SK-N-MC (cell line): ENCODE results near the gene GLRB.
"Not testable (repeated sequence)": the region's sequence is repeated elsewhere in the genome, so short reads cannot be mapped to it uniquely, and the experiment has no call there.

Experiments
- DNase-seq: peaks from one replicate; pipeline ENCODE4 v3.0.0-alpha.2; 2011; ENCODE audit warnings: low read depth, low spot score
- H3K27ac ChIP-seq: fragments of 200-600 bp; sonication (generic); 2 replicates; pipeline ENCODE4 v1.5.1; 2016; ENCODE audit warnings: mixed run types
- H3K36me3 ChIP-seq: fragments of 200-600 bp; sonication (generic); 2 replicates; pipeline ENCODE4 v1.6.1; 2017; ENCODE audit warnings: antibody characterized with exemption, low read length, mixed read lengths; ENCODE audit not compliant: insufficient read depth
- H3K4me3 ChIP-seq: fragments of 200-600 bp; sonication (generic); 2 replicates; pipeline ENCODE4 v1.5.1; 2016
- H3K9ac ChIP-seq: fragments of 200-600 bp; sonication (generic); 2 replicates; pipeline ENCODE4 v1.8.0; 2017; ENCODE audit warnings: mixed run types, mixed read lengths; ENCODE audit not compliant: insufficient read length
- H3K9me3 ChIP-seq: fragments of 200-600 bp; sonication (generic); 2 replicates; pipeline ENCODE4 v1.6.1; 2017; ENCODE audit warnings: low read depth, mild to moderate bottlenecking, antibody characterized with exemption, low read length, moderate library complexity, mixed read lengths
- EZH2 ChIP-seq: fragments of 200-600 bp; sonication (generic); IDR thresholded peaks from one replicate; pipeline ENCODE4 v1.6.1; 2017; ENCODE audit warnings: antibody characterized with exemption
- FOXP2 ChIP-seq: optimal IDR thresholded peaks from 2 replicates; pipeline ENCODE3; 2011; ENCODE audit warnings: mild to moderate bottlenecking, moderate library complexity; ENCODE audit not compliant: insufficient read depth; ENCODE audit errors: extremely low read length, control extremely low read depth
- POLR2AphosphoS5 ChIP-seq: IDR thresholded peaks from 2 replicates; pipeline ENCODE4 v1.6.1; 2012; ENCODE audit warnings: mild to moderate bottlenecking, low read depth, low read length, borderline replicate concordance

GLRB gene

GRCh38 chr4:157151711-157152110 is 75.8 kb downstream of the GLRB start:
- Histone ChIP-seq H3K9ac (no peak overlapping the region), H3K4me3 (no peak overlapping the region), H3K9me3 (no peaks in the 10 kb centered on the region), H3K27ac (no peak overlapping the region), H3K36me3 (no peaks in the 10 kb centered on the region)
- no peak for DNase-seq
- TF ChIP-seq POLR2AphosphoS5 (no peak), FOXP2 (no peak)

- H3K4me3 ChIP-seq: no peak overlapping the region
- TF ChIP-seq FOXP2: no peak
- no peak for TF ChIP-seq POLR2AphosphoS5
- no peak for TF ChIP-seq EZH2
- no peaks in the 10 kb centered on the region for H3K36me3 ChIP-seq
- no peak overlapping the region for H3K27ac ChIP-seq
- no peaks in the 10 kb centered on the region for H3K9me3 ChIP-seq
- DNase-seq: no peak
- no peak overlapping the region for H3K9ac ChIP-seq
Measured at GRCh38 chr4:157165935-157166610, 90.1 kb downstream of the GLRB start.

- Histone ChIP-seq H3K36me3 (no peaks in the 10 kb centered on the region), H3K9me3 (no peaks in the 10 kb centered on the region), H3K27ac (no peak overlapping the region), H3K4me3 (no peak overlapping the region), H3K9ac (no peak overlapping the region)
- DNase-seq: no peak
- no peak for TF ChIP-seq POLR2AphosphoS5
- TF ChIP-seq EZH2: no peak
- TF ChIP-seq FOXP2: no peak
Measured at GRCh38 chr4:157170321-157170720, 94.4 kb downstream of the GLRB start.

GRCh38 chr4:157172011-157172410 is 96.1 kb downstream of the GLRB start:
- no peak for DNase-seq
- H3K27ac ChIP-seq: no peak overlapping the region
- H3K9me3 ChIP-seq: no peaks in the 10 kb centered on the region
- no peak overlapping the region for H3K4me3 ChIP-seq
- H3K9ac ChIP-seq: no peak overlapping the region
- H3K36me3 ChIP-seq: no peaks in the 10 kb centered on the region
- no peak for TF ChIP-seq FOXP2
- TF ChIP-seq EZH2: no peak
- TF ChIP-seq POLR2AphosphoS5: no peak

GRCh38 chr4:157180268-157180667 is 104.3 kb downstream of the GLRB start:
- not testable (repeated sequence) for H3K36me3 ChIP-seq, H3K4me3 ChIP-seq, H3K9ac ChIP-seq, H3K27ac ChIP-seq, DNase-seq, H3K9me3 ChIP-seq

GRCh38 chr4:157184300-157184699 is 108.3 kb downstream of the GLRB start:
- no peak for DNase-seq

GRCh38 chr4:157185363-157185762 is 109.4 kb downstream of the GLRB start:
- no peak for DNase-seq
- TF ChIP-seq POLR2AphosphoS5: no peak
- TF ChIP-seq EZH2: no peak
- TF ChIP-seq FOXP2: no peak
- Histone ChIP-seq H3K36me3 (no peaks in the 10 kb centered on the region), H3K4me3 (no peak overlapping the region), H3K27ac (no peak overlapping the region), H3K9me3 (no peaks in the 10 kb centered on the region), H3K9ac (no peak overlapping the region)

More at GRCh38 chr4:157184300-157184699, 108.3 kb downstream of the GLRB start:
- H3K36me3 ChIP-seq: no peaks in the 10 kb centered on the region
- no peak overlapping the region for H3K9ac ChIP-seq
- H3K9me3 ChIP-seq: no peaks in the 10 kb centered on the region
- H3K27ac ChIP-seq: no peak overlapping the region
- TF ChIP-seq POLR2AphosphoS5 (no peak), FOXP2 (no peak), EZH2 (no peak)
- H3K4me3 ChIP-seq: no peak overlapping the region

- Histone ChIP-seq H3K4me3 (no peak overlapping the region), H3K9ac (no peak overlapping the region), H3K9me3 (no peaks in the 10 kb centered on the region), H3K27ac (no peak overlapping the region), H3K36me3 (no peaks in the 10 kb centered on the region)
- DNase-seq: no peak
- TF ChIP-seq POLR2AphosphoS5 (no peak), FOXP2 (no peak), EZH2 (no peak)
Measured at GRCh38 chr4:157195374-157195773, 119.4 kb downstream of the GLRB start.

- H3K9ac ChIP-seq: no peak overlapping the region
- H3K36me3 ChIP-seq: no peaks in the 10 kb centered on the region
- H3K9me3 ChIP-seq: no peaks in the 10 kb centered on the region
- H3K4me3 ChIP-seq: no peak overlapping the region
- DNase-seq: no peak
- H3K27ac ChIP-seq: no peak overlapping the region
- TF ChIP-seq EZH2 (no peak), POLR2AphosphoS5 (no peak), FOXP2 (no peak)
Measured at GRCh38 chr4:157196046-157196445, 120.1 kb downstream of the GLRB start.
